Measurements from ENCODE around the gene PLEKHB2.
"Not testable (repeated sequence)": the region's sequence is repeated elsewhere in the genome, so short reads cannot be mapped to it uniquely, and the experiment has no call there.

The PLEKHB2 gene

GRCh38 chr2:131143803-131144202 is 38.7 kb downstream of the PLEKHB2 start:
- DNase-seq (ENCODE audit: low read depth), result no peak

GRCh38 chr2:131145040-131145439 is 39.9 kb downstream of the PLEKHB2 start:
- no peak for DNase-seq (ENCODE audit: low read depth)

GRCh38 chr2:131146231-131146630 is 41.1 kb downstream of the PLEKHB2 start:
- no peak for DNase-seq (ENCODE audit: low read depth)

GRCh38 chr2:131146749-131147148 is 41.6 kb downstream of the PLEKHB2 start:
- no peak for DNase-seq (ENCODE audit: low read depth)

- DNase-seq (ENCODE audit: low read depth), result no peak
Measured at GRCh38 chr2:131148426-131148825, 43.3 kb downstream of the PLEKHB2 start.

- not testable (repeated sequence) for DNase-seq (ENCODE audit: low read depth)
Measured at GRCh38 chr2:131150109-131150508, 45.0 kb downstream of the PLEKHB2 start.

GRCh38 chr2:131151398-131151797 is 46.3 kb downstream of the PLEKHB2 start:
- DNase-seq (ENCODE audit: low read depth), result no peak

GRCh38 chr2:131152074-131152473 is 46.9 kb downstream of the PLEKHB2 start:
- no peak for DNase-seq (ENCODE audit: low read depth)

- DNase-seq (ENCODE audit: low read depth), result no peak
Measured at GRCh38 chr2:131153529-131153928, 48.4 kb downstream of the PLEKHB2 start.

GRCh38 chr2:131154071-131154531 is 49.0 kb downstream of the PLEKHB2 start:
- peak; percentile 13 for DNase-seq (ENCODE audit: low read depth)

GRCh38 chr2:131154647-131155046 is 49.5 kb downstream of the PLEKHB2 start:
- no peak for DNase-seq (ENCODE audit: low read depth)

- DNase-seq (ENCODE audit: low read depth), result no peak
Measured at GRCh38 chr2:131155208-131155855, 50.2 kb downstream of the PLEKHB2 start.

- no peak for DNase-seq (ENCODE audit: low read depth)
Measured at GRCh38 chr2:131156452-131157149, 51.5 kb downstream of the PLEKHB2 start.

GRCh38 chr2:131165562-131165961 is 60.4 kb downstream of the PLEKHB2 start:
- not testable (repeated sequence) for DNase-seq (ENCODE audit: low read depth)

GRCh38 chr2:131168538-131168937 is 63.4 kb downstream of the PLEKHB2 start:
- no peak for DNase-seq (ENCODE audit: low read depth)

GRCh38 chr2:131178050-131178449 is 72.9 kb downstream of the PLEKHB2 start:
- DNase-seq (ENCODE audit: low read depth), result not testable (repeated sequence)

GRCh38 chr2:131178721-131179418 is 73.7 kb downstream of the PLEKHB2 start:
- not testable (repeated sequence) for DNase-seq (ENCODE audit: low read depth)

- DNase-seq (ENCODE audit: low read depth), result not testable (repeated sequence)
Measured at GRCh38 chr2:131181451-131181850, 76.3 kb downstream of the PLEKHB2 start.

- not testable (repeated sequence) for DNase-seq (ENCODE audit: low read depth)
Measured at GRCh38 chr2:131193421-131193820, 88.3 kb downstream of the PLEKHB2 start.

GRCh38 chr2:131196186-131196585 is 91.0 kb downstream of the PLEKHB2 start:
- not testable (repeated sequence) for DNase-seq (ENCODE audit: low read depth)
